Hypothalamus (tissue), 51 donors: ENCODE measurements around the gene FNDC1.

Experiments
- DNase-seq, 51 donors: peaks; one replicate each; lab custom pipeline; 2025; lab: John Stamatoyannopoulos, UW

Gene FNDC1

GRCh38 chr6:159156089-159156488, 13.1 kb upstream of the FNDC1 start:
- no peak for DNase-seq

GRCh38 chr6:159157431-159157830, 11.8 kb upstream of the FNDC1 start:
- no peak for DNase-seq

GRCh38 chr6:159161839-159162238, 7.4 kb upstream of the FNDC1 start:
- no peak for DNase-seq

- no peak for DNase-seq
Observed at GRCh38 chr6:159163901-159164370, 5.3 kb upstream of the FNDC1 start.

GRCh38 chr6:159168536-159169192, 536 bp upstream of the FNDC1 start:
- DNase-seq, result no peak

GRCh38 chr6:159169557-159170332, 545 bp downstream of the FNDC1 start:
- no peak for DNase-seq

DNA sequence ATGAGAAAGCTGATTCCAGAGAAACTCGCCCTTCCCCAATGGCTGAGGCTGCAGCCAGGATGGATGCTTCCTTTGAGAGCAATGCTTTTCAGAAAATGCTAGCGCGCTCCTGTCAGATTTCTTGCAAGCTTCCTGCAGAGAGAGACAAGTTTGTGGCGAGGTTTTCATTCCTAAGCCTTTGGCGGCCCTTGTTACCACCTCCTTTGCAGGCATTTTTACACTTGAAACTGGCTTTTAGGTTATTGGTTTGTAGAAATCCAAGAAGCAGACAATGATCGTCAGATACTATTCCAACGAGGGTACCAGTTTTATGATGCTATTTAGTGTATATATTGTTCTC, 1.1 kb downstream of the FNDC1 start:
- DNase-seq, result no peak

DNA sequence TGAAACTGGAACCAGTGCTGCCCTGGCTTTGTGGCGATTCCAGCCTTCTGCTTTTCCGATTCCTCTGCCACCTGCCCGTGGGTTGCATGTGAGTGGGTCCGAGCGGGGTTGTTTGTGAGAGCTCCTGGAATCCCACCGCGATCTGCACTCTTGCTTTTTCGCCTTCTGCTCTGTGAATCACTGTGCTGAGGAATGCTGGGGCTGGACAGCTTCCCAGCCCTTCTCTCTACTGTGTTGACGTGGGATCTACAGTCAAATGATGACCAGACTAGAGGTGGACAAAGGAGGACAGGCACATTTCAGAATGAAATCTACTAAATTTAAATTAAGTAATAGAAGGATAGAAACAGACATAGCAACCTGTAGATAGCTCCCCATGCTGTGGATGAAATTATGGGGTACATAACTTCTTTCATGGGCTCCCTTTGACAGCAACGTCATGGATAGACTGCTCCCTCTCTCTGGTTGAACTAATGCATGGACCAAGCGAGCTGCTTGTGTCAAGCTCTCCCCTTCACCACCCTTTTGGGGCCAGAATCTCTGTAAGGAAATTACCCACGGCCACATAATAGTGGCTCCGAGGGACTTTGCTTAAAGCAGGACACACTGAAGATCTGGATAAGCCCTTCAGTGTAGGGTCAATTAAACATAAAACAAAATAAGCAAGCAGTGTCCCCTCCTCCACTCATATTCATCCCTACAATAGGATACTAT, 2.0 kb downstream of the FNDC1 start:
- DNase-seq, result no peak

DNA sequence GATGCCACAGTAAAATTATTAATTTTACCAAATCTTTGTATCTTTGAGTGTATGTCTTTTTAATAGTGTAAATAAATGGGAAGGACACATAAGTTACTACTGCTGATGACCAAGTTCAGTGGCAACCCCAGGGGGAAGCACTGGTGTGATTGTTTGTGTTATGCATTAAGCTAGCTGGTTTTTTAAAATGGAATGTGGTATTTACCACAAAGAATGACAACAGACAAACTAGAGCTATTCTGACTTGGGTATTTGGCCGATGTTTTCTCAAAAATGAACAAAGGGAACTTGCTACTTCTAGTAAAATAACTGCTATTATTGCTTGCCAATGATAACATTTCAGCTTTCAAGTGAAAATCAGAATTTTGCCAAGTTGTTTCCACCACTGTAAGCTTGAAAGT, 2.9 kb downstream of the FNDC1 start:
- DNase-seq, result no peak

DNA sequence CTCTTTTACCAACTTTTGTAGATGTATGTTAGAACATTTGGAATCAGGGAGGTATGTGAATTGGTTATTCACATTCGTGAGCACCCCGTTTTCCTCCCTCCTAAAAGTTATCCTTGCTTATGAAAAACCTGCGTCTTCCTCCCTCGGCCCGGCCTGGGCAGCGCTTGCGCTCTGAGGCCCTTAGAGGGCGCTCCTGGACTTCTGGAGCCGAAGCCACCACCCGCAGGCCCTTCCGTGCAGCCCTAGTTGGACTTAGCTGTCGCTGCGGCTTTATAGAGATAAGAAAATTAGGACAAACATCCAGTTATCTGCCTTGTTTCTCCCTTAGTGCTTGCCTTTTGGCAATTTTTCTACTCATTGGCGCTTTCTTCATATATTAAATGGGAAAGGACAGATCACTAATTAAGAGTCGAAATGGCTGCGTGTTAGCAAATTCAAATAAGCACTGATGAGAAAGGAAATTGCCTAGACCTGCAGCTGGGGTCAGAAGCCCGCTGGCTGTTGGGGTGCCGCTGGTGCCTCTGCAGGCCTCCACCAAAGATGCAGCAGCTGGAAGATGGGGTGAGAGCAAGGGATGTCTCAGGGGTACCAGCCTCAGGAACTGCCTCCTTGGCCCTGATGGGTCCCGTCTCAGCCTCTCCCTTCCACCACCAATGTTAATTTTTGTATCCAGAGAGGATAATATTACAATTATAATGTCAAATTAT, 5.2 kb downstream of the FNDC1 start:
- DNase-seq, result peak in 43 of 51 donors; percentile 1 to 75 (median 30)

GRCh38 chr6:159176913-159177312, 7.7 kb downstream of the FNDC1 start:
- no peak for DNase-seq

GRCh38 chr6:159178847-159179246, 9.6 kb downstream of the FNDC1 start:
- DNase-seq, result no peak

- no peak for DNase-seq
Observed at GRCh38 chr6:159180001-159180400, 10.8 kb downstream of the FNDC1 start.

DNA sequence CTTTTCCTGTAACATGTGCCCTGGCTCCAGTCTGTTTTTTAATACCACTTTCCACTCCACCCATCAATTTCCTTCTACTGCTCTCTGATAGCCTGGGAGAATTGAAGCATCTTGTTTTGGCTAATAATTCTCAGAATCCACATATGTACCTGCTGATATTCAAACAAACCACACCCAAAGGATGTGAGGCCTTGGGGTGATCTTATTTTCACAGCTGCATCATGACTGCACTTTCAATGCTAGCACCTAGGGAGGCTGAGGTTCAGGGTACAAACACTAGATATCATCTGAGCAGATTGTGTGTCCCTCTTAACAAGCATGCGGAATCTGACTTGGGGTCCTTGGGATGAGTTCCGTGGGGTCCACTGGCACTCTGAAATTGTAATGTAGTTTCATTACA, 12.7 kb downstream of the FNDC1 start:
- no peak for DNase-seq

GRCh38 chr6:159184559-159184958, 15.4 kb downstream of the FNDC1 start:
- no peak for DNase-seq

GRCh38 chr6:159190460-159190859, 21.3 kb downstream of the FNDC1 start:
- no peak for DNase-seq

DNA sequence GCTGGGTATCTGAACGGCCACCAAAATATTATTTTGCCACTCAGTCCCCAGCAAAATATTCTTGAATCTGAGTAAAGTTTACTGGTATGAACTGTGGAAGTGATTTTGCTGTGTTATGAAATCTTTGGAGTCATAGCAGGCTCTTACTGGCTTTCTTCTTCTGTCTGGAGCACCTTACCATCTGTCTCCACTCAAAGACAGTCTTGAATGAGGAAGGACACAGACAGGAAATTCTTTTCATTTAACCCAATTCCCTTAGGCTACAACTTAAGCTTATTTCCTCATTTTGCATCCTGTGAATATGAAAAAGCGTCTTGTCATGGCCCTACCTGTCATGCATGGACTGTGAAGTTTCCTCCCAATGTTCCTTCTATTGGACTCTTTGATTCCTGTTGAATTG, 24.7 kb downstream of the FNDC1 start:
- no peak for DNase-seq

GRCh38 chr6:159194421-159194820, 25.2 kb downstream of the FNDC1 start:
- DNase-seq, result no peak

DNA sequence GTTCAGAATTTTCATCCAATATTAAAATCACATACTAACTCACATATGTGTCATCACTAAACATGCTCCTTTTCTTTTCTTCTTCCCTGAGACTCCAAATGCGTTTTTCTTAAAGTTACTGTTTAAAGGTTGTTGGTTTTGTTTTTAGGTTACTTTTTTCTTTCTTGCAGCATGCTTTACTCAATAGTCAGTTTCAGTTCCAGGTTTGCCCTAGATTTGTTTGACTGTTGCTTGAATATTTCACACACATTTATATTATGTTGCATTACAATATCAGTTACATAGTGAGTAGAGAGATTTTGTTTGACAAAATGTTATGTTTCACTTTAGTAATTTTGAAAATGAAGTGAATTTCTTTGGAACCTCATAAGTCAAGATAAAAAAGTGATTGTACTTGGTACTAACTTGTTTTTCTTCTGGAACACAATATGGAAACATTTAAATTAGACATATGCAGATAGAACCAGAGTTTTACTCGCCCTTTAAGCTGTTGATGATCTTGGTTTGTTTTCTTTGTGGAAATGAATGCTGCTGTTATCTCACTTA, 27.3 kb downstream of the FNDC1 start:
- DNase-seq, result no peak

GRCh38 chr6:159197251-159197650, 28.1 kb downstream of the FNDC1 start:
- DNase-seq, result no peak

- DNase-seq, result no peak
Observed at GRCh38 chr6:159201336-159201735, 32.1 kb downstream of the FNDC1 start.
